Measurements from ENCODE around the gene FRMPD1.
"Not testable (repeated sequence)": the region's sequence is repeated elsewhere in the genome, so short reads cannot be mapped to it uniquely, and the experiment has no call there.

Gene FRMPD1

GRCh38 chr9:37740631-37741328 is 90.0 kb downstream of the FRMPD1 start:
- no peak for DNase-seq (ENCODE audit: low read depth)

- no peak for DNase-seq (ENCODE audit: low read depth)
Measured at GRCh38 chr9:37745970-37746369, 95.2 kb downstream of the FRMPD1 start.

GRCh38 chr9:37746448-37747270 is 95.9 kb downstream of the FRMPD1 start:
- DNase-seq (ENCODE audit: low read depth) = peak; percentile 82

DNA sequence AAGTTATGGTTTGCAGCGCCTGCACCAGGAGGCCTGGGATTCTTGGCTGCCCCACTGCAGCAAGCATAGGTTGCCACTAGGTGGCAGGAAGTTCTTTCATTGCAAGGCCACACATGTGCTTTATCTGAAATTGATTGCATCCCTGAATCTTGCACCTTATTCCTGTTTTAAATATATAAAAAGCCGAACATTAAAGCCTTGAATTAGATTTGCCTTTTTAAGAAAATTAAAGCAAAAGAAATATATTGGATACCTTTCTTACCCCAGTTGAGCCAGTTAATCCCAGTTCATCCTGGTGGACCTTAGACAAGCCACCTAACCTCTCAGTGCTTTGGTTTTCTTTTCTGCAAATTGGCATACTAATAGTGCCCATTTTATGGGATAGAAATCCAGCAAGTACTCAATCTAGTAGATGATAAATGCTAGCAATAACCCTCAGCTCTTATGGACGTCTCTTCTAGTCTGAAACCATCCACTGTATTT is 96.6 kb downstream of the FRMPD1 start:
- DNase-seq (ENCODE audit: low read depth) = peak; percentile 81

- DNase-seq (ENCODE audit: low read depth) = no peak
Measured at GRCh38 chr9:37749129-37749528, 98.4 kb downstream of the FRMPD1 start.

DNA sequence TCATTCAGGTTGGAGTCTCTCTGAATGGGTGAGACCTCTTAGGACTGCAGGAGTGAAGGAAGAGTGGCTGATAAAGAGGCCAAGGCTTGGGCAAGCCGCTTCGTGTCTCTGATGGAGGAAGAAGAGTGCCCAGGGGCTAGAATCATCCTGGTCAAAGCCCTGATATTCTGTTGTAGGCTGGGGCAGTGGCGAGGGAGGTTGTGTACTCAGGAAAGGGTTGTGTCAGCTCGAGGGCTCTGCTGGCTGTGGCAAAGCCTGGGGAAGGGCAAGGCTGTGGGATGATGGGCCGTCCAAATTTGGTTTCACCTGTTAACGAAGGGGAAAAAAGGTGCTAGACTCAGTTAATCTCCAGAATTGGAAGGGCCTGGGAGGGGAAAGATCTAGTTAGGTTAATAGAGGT is 100.4 kb downstream of the FRMPD1 start:
- no peak for DNase-seq (ENCODE audit: low read depth)

DNA sequence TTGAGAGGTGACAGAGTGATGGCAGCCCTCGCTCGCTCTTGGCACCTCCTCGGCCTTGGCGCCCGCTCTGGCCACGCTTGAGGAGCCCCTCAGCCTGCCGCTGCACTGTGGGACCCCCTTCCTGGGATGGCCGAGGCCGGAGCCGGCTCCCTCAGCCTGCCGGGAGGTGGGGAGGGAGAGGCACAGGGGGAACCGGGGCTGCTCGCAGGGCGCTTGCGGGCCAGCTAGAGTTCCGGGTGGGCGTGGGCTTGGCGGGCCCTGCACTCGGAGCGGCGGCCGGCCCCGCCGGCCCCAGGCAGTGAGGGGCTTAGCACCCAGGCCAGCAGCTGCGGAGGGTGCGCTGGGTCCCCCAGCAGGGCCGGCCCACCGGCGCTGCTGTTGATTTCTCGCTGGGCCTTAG is 101.0 kb downstream of the FRMPD1 start:
- DNase-seq (ENCODE audit: low read depth) = not testable (repeated sequence)

GRCh38 chr9:37752112-37752511 is 101.4 kb downstream of the FRMPD1 start:
- not testable (repeated sequence) for DNase-seq (ENCODE audit: low read depth)

- DNase-seq (ENCODE audit: low read depth) = no peak
Measured at GRCh38 chr9:37752642-37753488, 102.1 kb downstream of the FRMPD1 start.

DNA sequence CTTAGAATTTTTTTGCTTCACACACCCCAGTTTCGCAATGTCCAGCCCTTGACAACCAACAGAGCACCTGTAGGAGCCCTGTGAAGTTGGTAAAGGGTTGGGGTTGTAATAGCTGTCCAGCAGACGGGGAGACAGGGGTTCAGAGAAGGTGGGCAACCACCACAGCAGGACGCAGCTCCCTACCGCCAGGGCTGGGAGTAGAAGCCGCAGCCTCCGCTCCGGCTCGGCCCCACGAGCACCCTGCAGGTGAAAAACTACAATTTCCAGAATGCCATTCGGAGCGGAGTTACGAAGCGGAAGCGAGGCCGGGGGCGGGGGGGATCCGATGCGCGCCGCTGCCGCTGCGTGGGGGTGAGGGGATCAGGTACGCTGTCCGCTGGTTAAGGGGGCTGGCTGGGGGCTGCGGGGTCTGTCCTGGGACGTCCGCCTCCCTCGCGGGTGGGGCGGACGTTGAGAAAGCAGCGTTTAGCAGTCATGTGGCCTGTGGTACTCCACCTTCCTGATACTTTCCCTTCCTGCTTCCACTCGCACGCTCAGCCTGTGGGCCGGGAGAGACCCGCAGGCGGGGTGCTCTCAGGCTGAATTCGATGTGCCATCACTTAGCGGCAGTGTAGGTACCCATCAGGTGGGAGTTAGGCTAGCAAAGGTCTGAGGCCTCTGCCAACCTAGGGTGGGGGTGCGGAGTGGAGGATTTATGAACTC is 102.9 kb downstream of the FRMPD1 start, which contains the start of gene TRMT10B:
Gene TRMT10B, plus strand, starts transcription at position 317 of the 702 bp plus-strand sequence. CDS start 8,127 bp downstream, outside the sequence.
- peak; percentile 85 for DNase-seq (ENCODE audit: low read depth)

DNA sequence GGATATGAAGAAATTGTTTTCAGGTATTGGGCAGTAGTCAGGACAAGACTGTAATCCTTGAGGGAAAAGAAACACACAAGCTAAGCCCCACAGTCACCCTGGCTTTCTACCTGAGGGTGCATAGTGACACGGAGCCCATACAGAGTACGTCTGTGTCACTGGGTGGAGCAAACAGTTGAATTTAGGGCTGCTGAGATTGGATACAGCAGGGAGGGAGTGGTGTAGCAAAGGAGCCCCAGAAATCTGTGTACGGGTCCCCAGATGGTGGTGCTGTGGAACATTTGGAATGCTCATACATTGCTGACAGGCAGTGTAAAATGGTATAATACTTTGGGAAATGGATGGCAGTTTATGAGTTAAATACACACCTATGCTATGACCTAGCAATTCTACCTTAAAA is 108.0 kb downstream of the FRMPD1 start:
- no peak for DNase-seq (ENCODE audit: low read depth)

- DNase-seq (ENCODE audit: low read depth) = peak; percentile 82
Measured at GRCh38 chr9:37760416-37761161, 109.8 kb downstream of the FRMPD1 start.

DNA sequence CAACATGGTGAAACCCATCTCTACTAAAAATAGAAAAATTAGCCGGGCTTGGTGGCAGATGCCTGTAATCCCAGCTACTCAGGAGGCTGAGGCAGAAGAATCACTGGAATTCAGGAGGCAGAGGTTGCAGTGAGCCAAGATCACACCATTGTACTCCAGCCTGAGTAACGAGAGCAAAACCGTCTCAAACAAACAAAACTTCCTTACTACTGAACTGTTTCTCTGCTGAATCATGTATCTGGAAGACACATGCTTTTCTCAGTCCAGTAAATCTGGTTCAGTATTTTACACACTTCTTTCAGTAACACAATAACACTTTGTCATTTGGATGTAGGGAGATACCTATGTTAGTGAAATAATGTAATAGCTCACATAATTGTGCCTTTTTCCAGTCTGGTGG is 110.8 kb downstream of the FRMPD1 start:
- peak; percentile 56 for DNase-seq (ENCODE audit: low read depth)

GRCh38 chr9:37765263-37765662 is 114.5 kb downstream of the FRMPD1 start:
- not testable (repeated sequence) for DNase-seq (ENCODE audit: low read depth)

DNA sequence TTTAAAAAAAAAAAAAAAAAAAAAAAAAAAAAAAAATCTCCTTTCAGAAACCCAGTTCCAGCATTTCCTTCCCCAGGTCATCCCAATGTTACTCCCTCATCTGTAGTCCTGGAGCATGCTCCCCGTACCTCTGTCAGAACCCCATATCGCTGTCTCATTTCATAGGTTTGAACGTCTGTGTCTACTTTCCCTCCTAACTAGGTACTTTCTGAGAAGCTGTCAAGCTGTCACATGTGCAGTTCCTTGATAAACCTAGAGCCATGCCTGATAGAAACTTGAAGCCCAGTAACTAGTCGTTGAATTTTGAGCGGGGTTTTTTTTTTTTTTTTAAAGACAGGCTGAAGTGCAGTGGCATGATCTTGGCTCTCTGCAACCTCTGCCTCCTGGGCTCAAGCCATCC is 118.6 kb downstream of the FRMPD1 start:
- DNase-seq (ENCODE audit: low read depth) = no peak

- no peak for DNase-seq (ENCODE audit: low read depth)
Measured at GRCh38 chr9:37769995-37770394, 119.2 kb downstream of the FRMPD1 start.

DNA sequence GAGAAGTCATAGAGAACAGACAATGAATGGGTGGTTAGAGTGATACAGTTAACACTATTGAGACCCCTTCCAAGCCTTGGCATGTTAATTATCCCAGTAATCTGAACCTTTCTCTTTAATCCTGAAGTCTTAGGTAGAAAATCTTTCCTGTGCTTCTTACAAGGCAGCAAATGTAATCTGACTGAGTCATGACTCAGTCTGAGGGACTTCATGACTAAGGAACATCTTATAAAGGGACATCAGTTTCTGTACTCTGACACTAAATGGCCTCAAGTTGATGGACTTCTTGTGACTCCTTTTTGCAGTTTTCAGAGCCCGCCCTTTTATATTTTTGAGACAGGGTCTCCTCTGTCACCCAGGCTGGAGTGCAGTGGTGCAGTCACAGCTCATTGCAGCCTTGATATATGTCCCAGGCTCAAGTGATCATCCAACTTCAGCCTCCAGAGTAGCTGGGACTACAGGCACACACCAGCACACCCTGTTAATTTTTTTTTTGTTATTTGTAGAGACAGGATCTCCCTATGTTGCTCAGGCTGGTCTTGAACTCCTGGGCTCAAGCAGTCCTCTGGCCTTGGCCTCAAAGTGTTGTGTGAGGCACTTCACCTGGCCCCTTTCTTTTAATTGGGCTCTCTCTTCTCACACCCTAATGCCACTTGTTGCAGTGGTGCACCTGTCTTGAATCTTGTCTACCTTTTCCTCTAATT is 124.6 kb downstream of the FRMPD1 start:
- peak; percentile 62 for DNase-seq (ENCODE audit: low read depth)

GRCh38 chr9:37776328-37776727 is 125.6 kb downstream of the FRMPD1 start:
- peak; percentile 88 for DNase-seq (ENCODE audit: low read depth)

DNA sequence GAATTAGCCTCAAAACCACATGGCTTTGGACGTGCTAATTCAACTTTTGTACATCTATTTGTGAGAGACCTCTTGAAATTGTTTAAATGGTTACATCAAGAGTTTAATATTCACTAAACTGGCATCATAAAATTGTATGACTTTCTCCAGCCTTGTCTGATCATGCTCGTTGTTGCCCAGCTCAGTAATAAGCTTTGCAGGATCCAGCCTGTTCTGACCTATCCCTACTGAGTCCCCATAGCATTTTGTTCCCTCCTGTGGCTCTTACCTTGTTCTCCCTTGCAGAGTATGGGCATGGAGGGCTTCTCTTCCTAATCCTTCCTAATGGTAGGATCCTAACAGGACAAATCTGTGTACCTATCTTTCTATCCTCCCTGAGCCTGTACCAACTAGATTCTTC is 127.8 kb downstream of the FRMPD1 start:
- no peak for DNase-seq (ENCODE audit: low read depth)

GRCh38 chr9:37784291-37784615 is 133.5 kb downstream of the FRMPD1 start:
- peak; percentile 56 for DNase-seq (ENCODE audit: low read depth)

All from ELR (cell line).